Nucleus accumbens (tissue), 56 donors: ENCODE data around the gene CWC27.
"Not testable (repeated sequence)": the region's sequence is repeated elsewhere in the genome, so short reads cannot be mapped to it uniquely, and the experiment has no call there.

Experiments
- DNase-seq, 56 donors: peaks; one replicate each; lab custom pipeline; 2025; lab: John Stamatoyannopoulos, UW

Gene CWC27

GRCh38 chr5:64907399-64907798, 138.7 kb downstream of the CWC27 start:
- not testable (repeated sequence) for DNase-seq

- DNase-seq, result no peak
Measured at GRCh38 chr5:64914396-64914795, 145.7 kb downstream of the CWC27 start.

GRCh38 chr5:64918083-64918482, 149.4 kb downstream of the CWC27 start:
- DNase-seq, result no peak

GRCh38 chr5:64921386-64921785, 152.7 kb downstream of the CWC27 start:
- no peak for DNase-seq

- no peak for DNase-seq
Measured at GRCh38 chr5:64923151-64923685, 154.5 kb downstream of the CWC27 start.

- DNase-seq, result no peak
Measured at GRCh38 chr5:64925123-64925522, 156.4 kb downstream of the CWC27 start.

GRCh38 chr5:64929833-64930232, 161.1 kb downstream of the CWC27 start:
- no peak for DNase-seq

- DNase-seq, result no peak
Measured at GRCh38 chr5:64930672-64931318, 162.1 kb downstream of the CWC27 start.

GRCh38 chr5:64939422-64939771, 170.7 kb downstream of the CWC27 start:
- not testable (repeated sequence) for DNase-seq

GRCh38 chr5:64939772-64940510, 171.2 kb downstream of the CWC27 start:
- no peak for DNase-seq

GRCh38 chr5:64942460-64942859, 173.7 kb downstream of the CWC27 start:
- DNase-seq, result no peak

- no peak for DNase-seq
Measured at GRCh38 chr5:64944868-64945267, 176.1 kb downstream of the CWC27 start.

- no peak for DNase-seq
Measured at GRCh38 chr5:64947031-64947430, 178.3 kb downstream of the CWC27 start.

GRCh38 chr5:64947801-64948200, 179.1 kb downstream of the CWC27 start:
- DNase-seq, result no peak

- DNase-seq, result no peak
Measured at GRCh38 chr5:64949331-64949730, 180.6 kb downstream of the CWC27 start.

- no peak for DNase-seq
Measured at GRCh38 chr5:64952951-64953673, 184.4 kb downstream of the CWC27 start.

- DNase-seq, result no peak
Measured at GRCh38 chr5:64954518-64954917, 185.8 kb downstream of the CWC27 start.

GRCh38 chr5:64958757-64959391, 190.1 kb downstream of the CWC27 start:
- no peak for DNase-seq

- DNase-seq, result no peak
Measured at GRCh38 chr5:64963278-64963677, 194.5 kb downstream of the CWC27 start.

- no peak for DNase-seq
Measured at GRCh38 chr5:64968591-64969110, 199.9 kb downstream of the CWC27 start.

GRCh38 chr5:64969578-64969977, 200.8 kb downstream of the CWC27 start:
- DNase-seq, result no peak
